HepG2 (cell line): ENCODE measurements around the gene LMF2. TPM values are rescaled to one million over a fixed set of nuclear protein-coding genes. Genes with fewer than 3 reads are reported as not detected.

Source experiments
- DMAP1 ChIP-seq: IDR thresholded peaks from 2 replicates; pipeline ENCODE4 v1.6.1; 2016
- DNMT1 ChIP-seq: sonication (generic); formaldehyde crosslinking; IDR thresholded peaks from 2 replicates; pipeline ENCODE4 v1.5.1; 2020; ENCODE audit warnings: mild to moderate bottlenecking, missing genetic modification reagents
- HNRNPK ChIP-seq: fragments of 200-400 bp; formaldehyde crosslinking; IDR thresholded peaks from 2 replicates; pipeline ENCODE4 v1.6.1; 2018; ENCODE audit warnings: low read length, low read depth, moderate library complexity, mild to moderate bottlenecking; ENCODE audit not compliant: poor library complexity, severe bottlenecking
- HOXA3 ChIP-seq: sonication (generic); formaldehyde crosslinking; IDR thresholded peaks from 2 replicates; pipeline ENCODE4 v1.5.0; 2020; ENCODE audit warnings: missing genetic modification reagents
- KDM3A ChIP-seq: IDR thresholded peaks from 2 replicates; pipeline ENCODE4 v1.6.1; 2018; ENCODE audit warnings: low read depth, missing compliant biosample characterization
- KLF13 ChIP-seq: sonication (generic); formaldehyde crosslinking; IDR thresholded peaks from 2 replicates; pipeline ENCODE4 v1.4.0; 2020; ENCODE audit warnings: mild to moderate bottlenecking, missing genetic modification reagents
- KLF9 ChIP-seq: IDR thresholded peaks from 2 replicates; pipeline ENCODE4 v1.6.1; 2016; ENCODE audit warnings: low read depth
- MBNL3 ChIP-seq: fragments of 250-450 bp; sonication (Bioruptor Pico); conservative IDR thresholded peaks from 2 replicates; pipeline ENCODE4 v1.8.0; 2022; ENCODE audit warnings: mild to moderate bottlenecking, inconsistent platforms
- MIER3 ChIP-seq: IDR thresholded peaks from 2 replicates; pipeline ENCODE4 v1.6.1; 2016; ENCODE audit warnings: missing compliant biosample characterization, borderline replicate concordance
- MXD1 ChIP-seq: sonication (generic); formaldehyde crosslinking; IDR thresholded peaks from 2 replicates; pipeline ENCODE4 v1.4.0; 2020; ENCODE audit warnings: mild to moderate bottlenecking, missing genetic modification reagents
- NCOA1 ChIP-seq: sonication (generic); formaldehyde crosslinking; IDR thresholded peaks from 2 replicates; pipeline ENCODE4 v1.9.0; 2021; ENCODE audit warnings: missing genetic modification reagents
- NR1H2 ChIP-seq: sonication (generic); formaldehyde crosslinking; IDR thresholded peaks from 2 replicates; pipeline ENCODE4 v1.8.1; 2022; ENCODE audit warnings: low read depth, missing genetic modification reagents, borderline replicate concordance
- NR2C2 ChIP-seq: sonication (generic); formaldehyde crosslinking; IDR thresholded peaks from 2 replicates; pipeline ENCODE4 v1.4.0; 2020; ENCODE audit warnings: missing genetic modification reagents, mild to moderate bottlenecking, moderate library complexity, borderline replicate concordance
- PAX8 ChIP-seq: sonication (generic); formaldehyde crosslinking; IDR thresholded peaks from 2 replicates; pipeline ENCODE4 v1.8.0; 2022; ENCODE audit warnings: mild to moderate bottlenecking, missing genetic modification reagents, borderline replicate concordance
- RAD21 ChIP-seq: fragments of 450-650 bp; formaldehyde crosslinking; IDR thresholded peaks from 2 replicates; pipeline ENCODE4 v1.5.0; 2020; ENCODE audit warnings: mild to moderate bottlenecking
- TBL1XR1 ChIP-seq: fragments of 150-350 bp; IDR thresholded peaks from 2 replicates; pipeline ENCODE4 v1.6.1; 2014; ENCODE audit warnings: borderline replicate concordance, low read length; ENCODE audit not compliant: partially characterized antibody
- TBX2 ChIP-seq: sonication (generic); formaldehyde crosslinking; IDR thresholded peaks from 2 replicates; pipeline ENCODE4 v1.5.0; 2020; ENCODE audit warnings: missing genetic modification reagents, mild to moderate bottlenecking, borderline replicate concordance
- ZHX2 ChIP-seq, 2 experiments: sonication (generic) in 1 of 2; formaldehyde crosslinking in 1 of 2; IDR thresholded peaks; 2 replicates each; pipeline versions ENCODE4 v1.6.1 to v1.9.0; 2014 to 2022; ENCODE audit warnings: antibody characterized with exemption in 1 of 2, borderline replicate concordance in 1 of 2, inconsistent platforms in 1 of 2, low read depth in 1 of 2, missing genetic modification reagents in 1 of 2
- ZNF136 ChIP-seq: sonication (generic); formaldehyde crosslinking; IDR thresholded peaks from 2 replicates; pipeline ENCODE4 v1.8.1; 2022; ENCODE audit warnings: low read depth, mild to moderate bottlenecking, moderate library complexity, missing genetic modification reagents
- ZNF337 ChIP-seq: sonication (generic); formaldehyde crosslinking; IDR thresholded peaks from 2 replicates; pipeline ENCODE4 v1.5.1; 2020; ENCODE audit warnings: missing genetic modification reagents, low read depth, mild to moderate bottlenecking, borderline replicate concordance
- ZNF33A ChIP-seq: sonication (generic); formaldehyde crosslinking; IDR thresholded peaks from 2 replicates; pipeline ENCODE4 v1.5.1; 2020; ENCODE audit warnings: missing genetic modification reagents, mild to moderate bottlenecking, moderate library complexity, borderline replicate concordance
- ZNF484 ChIP-seq: sonication (generic); formaldehyde crosslinking; IDR thresholded peaks from 2 replicates; pipeline ENCODE4 v1.5.1; 2020; ENCODE audit warnings: mild to moderate bottlenecking, low read depth, missing genetic modification reagents, borderline replicate concordance
- ZNF816 ChIP-seq: sonication (generic); formaldehyde crosslinking; IDR thresholded peaks from 2 replicates; pipeline ENCODE4 v1.8.0; 2022; ENCODE audit warnings: missing genetic modification reagents, mild to moderate bottlenecking, borderline replicate concordance
- polyA plus RNA-seq, 8 experiments: library from polyadenylated mRNA; depleted of rRNA in 3 of 8; stranded (reverse) in 7 of 8; unstranded in 1 of 8; fragments of >200 nt; fragmentation: Illumina TruSeq in 4 of 8; extraction: Trizol in 4 of 8; gene quantifications; 2 replicates each; pipeline versions ENCODE4 v1.2.1 to v1.2.3, GENCODE V29; 2011 to 2016; ENCODE audit warnings: low read depth in 4 of 8, missing spikeins in 1 of 8, mixed read lengths in 1 of 8; ENCODE audit not compliant: insufficient read depth in 1 of 8
- total RNA-seq, 5 experiments: library from RNA; depleted of rRNA; stranded (reverse); fragments of >200 nt; fragmentation: Illumina TruSeq; extraction: Trizol; gene quantifications; 2 replicates each; pipeline ENCODE4 v1.2.3, GENCODE V29; 2016; ENCODE audit warnings: low read depth in 1 of 5

Gene LMF2
- total and polyA plus RNA-seq, 2 of the 13 experiments (the other 11 are each of a cell fraction or from before 2014, with no cell fraction given): 23.3 to 30.6 TPM

GRCh38 chr22:50485221-50486131 is 22.0 kb downstream of the LMF2 start (continued):
- TF ChIP-seq MBNL3 (CRISPR knock-in tag): 0 out of 2 replicates have a peak, but pooled peaks have one; percentile 49
- no peak for TF ChIP-seq KLF9 (CRISPR knock-in tag)
- peak; percentile 38; the same call in 1 of the 2 replicates for TF ChIP-seq DMAP1 (CRISPR knock-in tag)
- TF ChIP-seq HNRNPK: no peak
- TF ChIP-seq KDM3A (CRISPR knock-in tag): peak; percentile 74; the same call in 1 of the 2 replicates
- TF ChIP-seq ZNF136 (CRISPR knock-in tag): no peak
- peak; percentile 94 for TF ChIP-seq NR2C2 (CRISPR knock-in tag)
- no peak for TF ChIP-seq HOXA3
- no peak for TF ChIP-seq ZNF337
- peak; percentile 54; the same call in 1 of the 2 replicates for TF ChIP-seq MXD1
- no peak for TF ChIP-seq ZNF33A (CRISPR knock-in tag)
- peak; percentile 64; the same call in 1 of the 2 replicates for TF ChIP-seq TBX2 (CRISPR knock-in tag)
- TF ChIP-seq ZNF484 (CRISPR knock-in tag): no peak
- no peak for TF ChIP-seq KLF13
- no peak for TF ChIP-seq NR1H2
- TF ChIP-seq PAX8 (CRISPR knock-in tag): no peak
- no peak for TF ChIP-seq NCOA1 (CRISPR knock-in tag)
- TF ChIP-seq RAD21 (CRISPR knock-in tag): no peak
- TF ChIP-seq TBL1XR1: no peak
- TF ChIP-seq ZHX2 (IDR thresholded peaks at IDR 0.05; ENCODE audit: low read depth): peak; percentile 19; the same call in 1 of the 2 replicates
- TF ChIP-seq ZHX2 (CRISPR knock-in tag; IDR thresholded peaks at IDR 0.05; ENCODE audit: borderline replicate concordance): no peak
- peak; percentile 24; the same call in 1 of the 2 replicates for TF ChIP-seq MIER3 (CRISPR knock-in tag)
- TF ChIP-seq ZNF816: peak; percentile 44; the same call in 1 of the 2 replicates
- peak; percentile 72; the same call in 1 of the 2 replicates for TF ChIP-seq DNMT1
